ENCODE data around the gene FRMD3.

- TF ChIP-seq CTCF (IDR thresholded peaks at IDR 0.05) (no peak), EZH2 (IDR thresholded peaks at IDR 0.05) (no peak)
Observed at GRCh38 chr9:83271665-83272071, 266.5 kb downstream of the FRMD3 start.
